ENCODE measurements around the gene DVL1.

The DVL1 gene

DNA sequence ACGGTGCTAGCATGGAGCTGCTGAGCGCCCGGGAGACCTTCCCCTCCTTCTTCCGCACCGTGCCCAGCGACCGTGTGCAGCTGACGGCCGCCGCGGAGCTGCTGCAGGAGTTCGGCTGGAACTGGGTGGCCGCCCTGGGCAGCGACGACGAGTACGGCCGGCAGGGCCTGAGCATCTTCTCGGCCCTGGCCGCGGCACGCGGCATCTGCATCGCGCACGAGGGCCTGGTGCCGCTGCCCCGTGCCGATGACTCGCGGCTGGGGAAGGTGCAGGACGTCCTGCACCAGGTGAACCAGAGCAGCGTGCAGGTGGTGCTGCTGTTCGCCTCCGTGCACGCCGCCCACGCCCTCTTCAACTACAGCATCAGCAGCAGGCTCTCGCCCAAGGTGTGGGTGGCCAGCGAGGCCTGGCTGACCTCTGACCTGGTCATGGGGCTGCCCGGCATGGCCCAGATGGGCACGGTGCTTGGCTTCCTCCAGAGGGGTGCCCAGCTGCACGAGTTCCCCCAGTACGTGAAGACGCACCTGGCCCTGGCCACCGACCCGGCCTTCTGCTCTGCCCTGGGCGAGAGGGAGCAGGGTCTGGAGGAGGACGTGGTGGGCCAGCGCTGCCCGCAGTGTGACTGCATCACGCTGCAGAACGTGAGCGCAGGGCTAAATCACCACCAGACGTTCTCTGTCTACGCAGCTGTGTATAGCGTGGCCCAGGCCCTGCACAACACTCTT lies 17.0 kb downstream of the DVL1 start:
- no peak for DNase-seq (ENCODE audit: low read depth, low spot score)
- H3K4me3 ChIP-seq (ENCODE audit: low read length), result no peak overlapping the region

DNA sequence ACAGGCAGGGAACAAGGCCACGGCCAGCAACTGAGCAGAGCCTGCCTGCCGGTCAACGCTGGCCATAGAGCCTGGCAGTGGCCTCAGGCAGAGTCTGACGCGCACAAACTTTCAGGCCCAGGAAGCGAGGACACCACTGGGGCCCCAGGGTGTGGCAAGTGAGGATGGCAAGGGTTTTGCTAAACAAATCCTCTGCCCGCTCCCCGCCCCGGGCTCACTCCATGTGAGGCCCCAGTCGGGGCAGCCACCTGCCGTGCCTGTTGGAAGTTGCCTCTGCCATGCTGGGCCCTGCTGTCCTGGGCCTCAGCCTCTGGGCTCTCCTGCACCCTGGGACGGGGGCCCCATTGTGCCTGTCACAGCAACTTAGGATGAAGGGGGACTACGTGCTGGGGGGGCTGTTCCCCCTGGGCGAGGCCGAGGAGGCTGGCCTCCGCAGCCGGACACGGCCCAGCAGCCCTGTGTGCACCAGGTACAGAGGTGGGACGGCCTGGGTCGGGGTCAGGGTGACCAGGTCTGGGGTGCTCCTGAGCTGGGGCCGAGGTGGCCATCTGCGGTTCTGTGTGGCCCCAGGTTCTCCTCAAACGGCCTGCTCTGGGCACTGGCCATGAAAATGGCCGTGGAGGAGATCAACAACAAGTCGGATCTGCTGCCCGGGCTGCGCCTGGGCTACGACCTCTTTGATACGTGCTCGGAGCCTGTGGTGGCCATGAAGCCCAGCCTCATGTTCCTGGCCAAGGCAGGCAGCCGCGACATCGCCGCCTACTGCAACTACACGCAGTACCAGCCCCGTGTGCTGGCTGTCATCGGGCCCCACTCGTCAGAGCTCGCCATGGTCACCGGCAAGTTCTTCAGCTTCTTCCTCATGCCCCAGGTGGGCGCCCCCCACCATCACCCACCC lies 17.9 kb downstream of the DVL1 start, which contains the start of gene TAS1R3:
TAS1R3 (plus strand) TSS at position 213 of the 898 bp plus-strand sequence; CDS start at position 279, 66 bp downstream.
- no peak within 1 kb of the TSS for H3K4me3 ChIP-seq (ENCODE audit: low read length)
- DNase-seq (ENCODE audit: low read depth, low spot score), result no peak

DNA sequence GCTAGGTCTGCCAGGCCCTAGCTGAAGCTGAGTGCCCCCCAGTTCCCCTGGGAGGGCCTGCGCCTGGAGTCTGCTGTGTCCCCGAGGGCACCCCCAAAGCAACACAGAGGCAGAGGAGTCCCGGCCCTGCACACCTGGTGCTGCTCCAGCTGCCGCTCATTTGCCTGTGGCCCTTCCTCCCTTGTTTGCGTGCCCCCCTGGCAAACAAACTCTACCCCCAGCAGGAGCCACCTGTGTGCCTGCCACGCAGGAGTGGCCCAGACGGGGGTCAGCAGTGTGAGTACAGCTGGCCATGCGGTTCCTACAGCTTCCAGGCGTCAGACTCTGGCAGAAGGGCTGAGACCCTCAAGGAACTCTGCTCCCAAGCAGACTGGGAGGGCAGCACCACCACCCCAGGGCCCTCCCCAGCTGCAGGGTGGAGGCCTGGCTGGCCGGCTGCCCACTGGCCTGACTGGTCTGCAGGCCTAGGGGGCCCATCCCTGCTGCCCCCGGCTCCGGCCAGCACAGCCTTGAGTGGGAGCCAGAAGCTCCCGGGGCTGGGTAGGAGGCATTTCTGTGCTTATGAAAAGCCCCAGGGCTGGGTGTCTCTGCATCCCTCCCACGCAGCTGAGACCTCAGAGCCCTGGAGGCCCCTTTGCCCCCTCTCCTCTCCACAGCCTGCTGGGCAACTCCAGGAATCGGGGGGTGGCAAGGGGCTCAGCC lies 18.7 kb downstream of the DVL1 start:
- no peak overlapping the region for H3K4me3 ChIP-seq (ENCODE audit: low read length)
- DNase-seq (ENCODE audit: low read depth, low spot score), result no peak

DNA sequence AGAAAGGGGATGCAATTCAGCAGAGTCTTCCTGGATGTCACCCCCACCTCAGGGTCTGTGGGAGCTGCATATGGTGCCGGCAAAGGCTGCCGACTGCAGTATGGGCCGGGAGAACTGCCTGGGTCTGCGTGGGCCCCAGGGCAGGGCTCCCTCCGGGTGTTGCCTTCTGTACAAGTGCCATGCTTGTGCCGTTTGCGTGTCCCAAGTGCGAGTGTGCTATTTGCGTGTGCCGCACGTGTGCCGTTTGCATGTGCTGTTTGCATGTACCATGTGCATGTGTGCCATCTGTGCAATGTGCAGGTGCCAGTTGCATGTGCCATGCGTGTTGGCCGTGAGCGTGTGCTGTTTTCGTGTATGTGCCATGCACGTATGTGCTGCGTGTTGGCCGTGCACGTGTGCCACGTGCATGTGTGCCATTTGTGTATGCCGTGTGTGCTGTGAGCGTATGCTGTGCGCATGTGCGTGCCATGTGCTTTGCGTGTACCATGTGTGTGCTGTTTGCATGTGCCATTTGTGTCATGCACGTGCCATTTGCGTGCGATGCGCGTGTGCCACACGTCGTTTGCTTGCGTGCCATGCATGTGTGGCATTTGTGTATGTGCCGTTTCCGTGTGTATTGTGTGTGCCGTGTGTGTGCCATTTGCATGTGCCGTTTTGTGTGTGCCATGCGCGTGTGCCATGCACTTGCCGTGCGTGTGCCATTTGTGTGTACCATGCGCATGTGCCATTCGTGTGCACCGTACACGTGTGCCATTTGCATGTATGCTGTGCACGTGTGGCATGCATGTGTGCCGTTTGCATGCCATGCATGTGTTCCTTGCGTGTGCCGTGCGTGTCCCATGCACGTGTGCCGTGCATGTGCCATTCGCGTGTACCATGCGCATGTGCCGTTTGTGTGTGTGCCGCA lies 19.7 kb downstream of the DVL1 start:
- H3K4me3 ChIP-seq (ENCODE audit: low read length), result no peak overlapping the region
- no peak for DNase-seq (ENCODE audit: low read depth, low spot score)

DNA sequence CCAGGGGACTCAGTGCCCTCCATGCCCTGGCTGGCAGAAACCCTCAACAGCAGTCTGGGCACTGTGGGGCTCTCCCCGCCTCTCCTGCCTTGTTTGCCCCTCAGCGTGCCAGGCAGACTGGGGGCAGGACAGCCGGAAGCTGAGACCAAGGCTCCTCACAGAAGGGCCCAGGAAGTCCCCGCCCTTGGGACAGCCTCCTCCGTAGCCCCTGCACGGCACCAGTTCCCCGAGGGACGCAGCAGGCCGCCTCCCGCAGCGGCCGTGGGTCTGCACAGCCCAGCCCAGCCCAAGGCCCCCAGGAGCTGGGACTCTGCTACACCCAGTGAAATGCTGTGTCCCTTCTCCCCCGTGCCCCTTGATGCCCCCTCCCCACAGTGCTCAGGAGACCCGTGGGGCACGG lies 21.0 kb downstream of the DVL1 start:
- DNase-seq (ENCODE audit: low read depth, low spot score), result no peak
- no peak overlapping the region for H3K4me3 ChIP-seq (ENCODE audit: low read length)

DNA sequence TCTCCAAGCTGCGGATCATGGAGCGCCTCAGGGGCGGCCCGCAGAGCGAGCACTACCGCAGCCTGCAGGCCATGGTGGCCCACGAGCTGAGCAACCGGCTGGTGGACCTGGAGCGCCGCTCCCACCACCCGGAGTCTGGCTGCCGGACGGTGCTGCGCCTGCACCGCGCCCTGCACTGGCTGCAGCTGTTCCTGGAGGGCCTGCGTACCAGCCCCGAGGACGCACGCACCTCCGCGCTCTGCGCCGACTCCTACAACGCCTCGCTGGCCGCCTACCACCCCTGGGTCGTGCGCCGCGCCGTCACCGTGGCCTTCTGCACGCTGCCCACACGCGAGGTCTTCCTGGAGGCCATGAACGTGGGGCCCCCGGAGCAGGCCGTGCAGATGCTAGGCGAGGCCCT lies 21.9 kb downstream of the DVL1 start:
- DNase-seq (ENCODE audit: low read depth, low spot score), result no peak
- H3K4me3 ChIP-seq (ENCODE audit: low read length), result no peak overlapping the region

DNA sequence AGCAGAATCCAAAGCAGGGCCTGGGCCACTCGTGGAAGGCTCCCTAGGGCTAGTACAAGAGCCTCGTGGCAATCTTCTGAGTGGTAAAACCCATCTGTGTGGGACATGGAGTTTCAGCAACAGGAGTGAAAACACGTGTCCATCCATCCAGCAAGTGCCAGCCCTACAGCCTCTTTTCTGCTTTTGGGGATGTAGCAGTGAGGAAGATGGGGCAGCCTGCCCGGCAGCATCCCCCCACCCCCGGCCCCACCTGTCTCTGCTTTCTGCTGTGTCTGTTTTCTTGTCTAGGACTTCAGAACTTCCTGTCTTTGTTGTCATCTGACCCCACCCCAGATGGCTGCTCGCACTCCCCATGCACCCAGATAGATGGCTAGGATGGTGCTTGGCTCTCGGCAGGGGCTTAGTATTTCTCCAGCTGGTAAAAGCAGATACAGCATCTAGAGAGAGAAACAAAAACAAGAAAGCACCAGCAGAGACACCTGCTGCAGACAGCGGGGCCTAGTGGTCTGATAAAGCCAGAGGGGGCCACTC lies 23.1 kb downstream of the DVL1 start:
- peak overlapping the region; percentile 65; the same call in 1 of the 2 replicates for H3K4me3 ChIP-seq (ENCODE audit: low read length)
- no peak for DNase-seq (ENCODE audit: low read depth, low spot score)

DNA sequence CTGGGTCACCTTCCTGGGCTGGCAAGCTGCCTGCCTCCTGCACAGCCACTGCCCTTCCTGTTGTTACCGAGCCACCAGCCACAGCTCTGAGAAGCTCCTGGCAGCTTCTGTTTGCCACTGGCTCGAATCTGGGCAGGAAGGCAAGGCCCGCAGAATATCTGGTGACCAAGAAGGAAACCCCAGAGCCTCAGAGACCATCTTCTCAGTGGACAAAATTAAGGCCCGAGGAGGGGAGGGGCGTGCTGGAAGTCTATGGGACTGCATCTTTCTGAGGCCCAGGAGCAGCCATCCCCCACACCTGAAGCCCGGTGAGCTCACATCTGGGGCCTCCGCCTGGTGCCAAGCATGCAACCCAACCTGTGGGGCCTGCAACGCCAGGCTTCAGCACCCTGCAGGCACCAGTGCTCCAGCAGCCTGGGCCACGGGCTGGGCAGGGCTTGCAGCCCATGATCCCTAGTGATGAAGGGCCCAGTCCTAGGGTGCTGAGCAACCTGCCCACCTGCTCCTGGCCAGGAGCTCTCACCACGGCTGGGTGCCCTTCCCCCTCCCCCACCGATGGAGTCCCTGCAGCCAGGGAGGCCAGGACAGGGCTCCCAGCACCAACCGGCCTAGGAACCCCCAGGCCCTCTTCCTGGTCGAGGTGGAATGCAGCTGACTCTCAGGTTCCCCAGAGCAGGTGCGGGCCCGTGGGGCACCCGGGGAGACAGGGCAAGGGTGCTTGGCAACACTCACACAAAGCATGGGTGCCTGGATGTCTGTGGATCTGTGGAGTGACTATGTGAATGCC lies 23.7 kb downstream of the DVL1 start:
- H3K4me3 ChIP-seq (ENCODE audit: low read length), result peak overlapping the region; percentile 65
- no peak for DNase-seq (ENCODE audit: low read depth, low spot score)

DNA sequence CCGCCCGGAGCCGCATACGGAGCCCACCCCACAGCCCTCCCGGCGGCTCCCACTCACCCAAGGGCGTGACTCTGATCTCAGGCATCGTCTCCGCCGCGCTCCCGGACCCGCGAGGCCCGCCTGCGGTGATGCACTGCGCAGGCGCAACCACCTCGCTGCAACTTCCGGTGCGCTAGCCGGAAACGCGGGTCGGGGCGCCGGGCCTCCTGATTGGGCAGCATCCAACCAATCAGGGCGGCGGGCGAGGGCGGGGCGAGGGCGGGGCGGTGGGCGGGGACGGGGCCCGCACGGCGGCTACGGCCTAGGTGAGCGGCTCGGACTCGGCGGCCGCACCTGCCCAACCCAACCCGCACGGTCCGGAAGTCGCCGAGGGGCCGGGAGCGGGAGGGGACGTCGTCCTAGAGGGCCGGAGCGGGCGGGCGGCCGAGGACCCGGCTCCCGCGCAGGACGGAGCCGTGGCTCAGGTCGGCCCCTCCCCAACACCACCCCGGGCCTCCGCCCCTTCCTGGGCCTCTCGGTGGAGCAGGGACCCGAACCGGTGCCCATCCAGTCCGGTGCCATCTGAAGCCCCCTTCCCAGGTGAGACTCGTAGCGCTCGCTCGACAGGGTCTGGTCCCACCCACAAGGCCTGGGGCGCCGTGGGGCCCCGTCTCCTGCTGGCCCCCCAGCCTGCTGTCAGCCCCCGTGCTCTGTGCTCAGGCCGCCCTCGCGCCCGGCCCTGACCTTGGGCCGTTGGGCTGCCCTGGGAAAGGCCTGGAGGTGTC lies 24.5 kb downstream of the DVL1 start, which contains the start of the genes CPTP and INTS11:
CPTP (plus strand) TSS at position 279 of the 764 bp plus-strand sequence. CDS start 2,109 bp downstream, outside the sequence.
INTS11 (minus strand) TSS at position 137 of the 764 bp plus-strand sequence; CDS start at position 85, 52 bp downstream.
- peak; percentile 82 for DNase-seq (ENCODE audit: low read depth, low spot score)

DNA sequence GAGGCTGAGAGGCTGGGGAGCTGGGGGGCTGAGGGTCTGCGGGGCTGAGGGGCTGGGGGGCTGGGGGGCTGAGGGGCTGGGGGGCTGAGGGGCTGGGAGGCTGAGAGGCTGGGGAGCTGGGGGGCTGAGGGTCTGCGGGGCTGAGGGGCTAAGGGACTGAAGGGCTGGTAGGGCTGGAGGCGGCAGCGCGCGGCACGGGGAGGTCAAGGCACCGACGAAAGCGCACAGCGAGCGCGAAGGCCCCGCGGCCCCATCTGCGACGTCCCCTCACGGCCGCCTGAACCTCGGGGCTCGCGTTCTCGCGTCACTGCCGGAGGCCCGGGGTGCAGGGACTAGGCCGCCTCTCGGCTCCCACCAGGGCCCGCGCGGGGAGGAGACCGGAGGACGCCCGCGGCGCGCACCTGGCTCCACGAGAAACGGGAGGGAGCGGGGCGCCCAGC lies 25.1 kb downstream of the DVL1 start:
- no peak for DNase-seq (ENCODE audit: low read depth, low spot score)
- H3K4me3 ChIP-seq (ENCODE audit: low read length), result peak overlapping the region; percentile 65

More for the DNA sequence above, 24.5 kb downstream of the DVL1 start, which contains the start of the genes CPTP and INTS11:
- H3K4me3 ChIP-seq (ENCODE audit: low read length), result peak within 1 kb of the TSS; percentile 65

DNA sequence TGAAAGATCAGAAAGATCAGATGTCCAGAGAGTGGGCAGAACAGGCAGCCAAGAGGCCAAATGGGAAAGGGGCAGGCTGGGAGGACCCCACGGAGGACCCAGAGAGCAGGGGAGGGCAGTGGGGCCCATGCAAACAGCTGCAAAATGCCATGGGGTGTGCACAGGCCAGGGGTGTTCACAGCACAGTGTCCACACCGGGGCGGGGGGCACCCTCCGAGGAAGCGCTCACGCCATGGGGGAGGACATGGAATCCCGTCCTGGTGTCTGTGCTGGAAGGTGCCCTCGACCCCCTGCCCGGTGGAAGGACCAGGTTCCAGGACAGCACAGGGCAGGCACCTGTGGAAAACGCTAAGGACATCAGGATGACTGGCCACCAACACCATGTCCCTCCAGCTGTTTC lies 26.3 kb downstream of the DVL1 start:
- no peak overlapping the region; the same call in 1 of the 2 replicates for H3K4me3 ChIP-seq (ENCODE audit: low read length)
- no peak for DNase-seq (ENCODE audit: low read depth, low spot score)

DNA sequence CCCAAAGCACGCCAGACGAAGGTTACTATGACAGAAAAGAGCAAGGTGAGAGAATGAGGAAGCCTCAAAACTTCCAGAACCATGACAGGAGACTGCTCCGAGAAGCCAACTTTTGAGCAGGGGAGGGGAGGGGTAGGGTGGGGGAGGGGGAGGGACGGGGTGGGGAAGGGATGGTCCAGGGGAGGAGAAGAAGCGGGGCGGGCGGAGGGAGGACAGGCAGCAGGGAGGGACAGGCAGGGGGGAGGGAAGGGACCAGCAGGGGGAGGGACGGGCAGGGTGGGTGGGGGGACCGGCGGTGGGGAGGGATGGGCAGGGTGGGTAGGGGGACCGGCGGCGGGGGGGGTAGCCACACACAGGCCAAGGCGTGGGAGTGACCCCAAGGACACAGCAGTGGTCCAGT lies 26.8 kb downstream of the DVL1 start:
- no peak for DNase-seq (ENCODE audit: low read depth, low spot score)
- H3K4me3 ChIP-seq (ENCODE audit: low read length), result no peak overlapping the region

DNA sequence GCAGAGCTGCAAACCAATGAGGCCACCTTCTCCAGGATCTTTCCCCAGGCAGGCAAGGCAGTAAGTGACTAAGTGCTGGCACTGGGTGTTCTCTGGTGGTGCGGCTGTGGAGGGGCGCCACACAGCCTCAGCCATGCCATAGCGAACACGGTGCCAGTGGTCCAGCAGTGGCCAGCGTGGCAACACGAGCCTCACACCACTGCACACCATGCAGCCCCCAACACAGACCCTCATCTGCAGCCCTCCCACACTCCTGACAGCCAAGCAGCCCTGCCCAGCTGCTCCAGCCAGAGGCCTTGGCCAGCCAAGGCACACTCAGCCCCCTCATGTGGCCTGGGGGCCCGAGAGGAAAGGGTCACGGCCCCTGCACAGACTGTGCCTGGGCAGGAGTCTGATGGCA lies 27.7 kb downstream of the DVL1 start:
- H3K4me3 ChIP-seq (ENCODE audit: low read length), result no peak overlapping the region
- no peak for DNase-seq (ENCODE audit: low read depth, low spot score)

DNA sequence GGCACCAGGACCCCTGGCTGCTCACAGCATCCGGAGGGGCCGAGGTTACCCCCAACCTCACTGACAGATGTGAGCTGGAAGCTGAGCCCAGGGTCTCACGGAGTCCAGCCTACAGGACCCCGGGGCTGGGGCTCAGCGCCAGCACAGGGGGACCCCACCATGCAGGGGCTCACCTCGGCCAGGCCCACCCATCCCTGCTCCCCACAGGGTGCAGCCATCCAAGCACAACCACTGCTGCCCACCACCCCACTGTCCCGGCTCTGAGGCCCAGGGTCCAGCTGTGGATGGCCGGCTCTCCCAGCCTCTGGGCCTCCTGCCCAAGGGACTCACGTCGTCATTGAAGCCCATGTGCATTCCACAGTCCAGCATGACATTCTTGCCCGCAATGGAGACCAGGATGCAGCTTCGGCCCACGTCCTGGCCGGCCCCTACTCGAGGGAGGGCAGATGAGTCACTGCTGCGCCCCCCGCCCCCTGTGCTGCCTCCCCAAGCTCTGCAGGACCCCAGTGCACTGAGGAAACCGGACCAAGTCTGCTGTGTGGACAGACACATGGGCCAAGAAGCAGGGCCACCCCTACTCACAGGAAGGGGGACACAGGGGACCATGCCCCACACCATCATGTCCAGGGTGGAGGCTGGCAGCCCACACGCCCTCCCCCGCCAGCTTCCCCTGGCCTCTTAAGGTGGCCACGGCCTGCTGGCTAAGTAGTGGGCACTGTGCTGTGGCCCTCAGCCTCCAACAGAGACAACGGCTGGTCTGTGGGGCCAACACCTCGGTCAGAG lies 28.4 kb downstream of the DVL1 start:
- DNase-seq (ENCODE audit: low read depth, low spot score), result no peak
- H3K4me3 ChIP-seq (ENCODE audit: low read length), result no peak overlapping the region

DNA sequence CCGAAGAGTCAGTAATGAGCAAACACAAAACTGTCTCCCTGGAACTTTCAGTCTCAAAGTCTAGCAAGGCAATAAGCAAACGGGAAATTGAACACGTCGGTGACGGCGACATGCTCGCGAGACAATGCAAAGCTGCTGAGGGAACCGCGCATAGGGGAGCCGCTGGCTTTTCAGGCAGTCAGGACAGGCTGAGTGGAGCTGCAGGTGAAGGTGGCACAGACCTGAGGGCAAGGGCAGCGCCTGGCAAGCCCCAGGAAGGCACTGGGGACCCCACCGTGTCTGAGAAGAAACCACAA lies 29.6 kb downstream of the DVL1 start:
- H3K4me3 ChIP-seq (ENCODE audit: low read length), result no peak overlapping the region
- no peak for DNase-seq (ENCODE audit: low read depth, low spot score)

Measured in Jurkat, Clone E6-1 (cell line).